Measurements from ENCODE around the gene OASL. TPM values are rescaled to one million over a fixed set of nuclear protein-coding genes. Genes with fewer than 3 reads are reported as not detected.

Gene OASL
- total RNA-seq, 4 donors from 2014 or later, result 0.26 to 0.75 (median 0.46) TPM

DNA sequence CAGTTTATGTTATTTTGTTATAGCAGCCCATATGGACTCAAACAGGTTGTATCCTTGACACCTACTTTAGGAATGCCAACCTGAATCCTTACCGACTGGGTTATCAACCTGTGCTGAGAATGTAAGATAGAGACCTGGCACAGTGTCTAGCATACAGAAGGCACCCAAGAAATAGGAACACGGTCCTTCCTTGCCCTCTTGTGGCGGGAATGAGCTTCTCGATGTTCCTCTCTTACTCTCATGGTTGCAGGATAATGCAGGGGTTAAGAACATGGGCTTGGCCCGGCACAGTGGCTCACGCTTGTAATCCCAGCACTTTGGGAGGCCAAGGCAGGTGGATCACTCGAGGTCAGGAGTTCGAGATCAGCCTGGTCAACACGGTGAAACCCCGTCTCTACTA lies 29.3 kb downstream of the OASL start:
- Histone ChIP-seq H3K4me3 (no peak overlapping the region), H3K27me3 (no peaks in the 10 kb centered on the region), H3K9me3 (no peaks in the 10 kb centered on the region), H3K36me3 (peaks cover 14 to 83% (median 74%) of the 10 kb centered on the region in 4 donors), H3K27ac (replicated peaks in 1 of 4) (no peak overlapping the region), H3K4me1 (peaks cover 0 to under 1% (median 0%) of the 10 kb centered on the region in 4 donors)
- no peak for TF ChIP-seq POLR2A (IDR thresholded peaks at IDR 0.05; ENCODE audit: low read depth)
- TF ChIP-seq, protein P1, sequence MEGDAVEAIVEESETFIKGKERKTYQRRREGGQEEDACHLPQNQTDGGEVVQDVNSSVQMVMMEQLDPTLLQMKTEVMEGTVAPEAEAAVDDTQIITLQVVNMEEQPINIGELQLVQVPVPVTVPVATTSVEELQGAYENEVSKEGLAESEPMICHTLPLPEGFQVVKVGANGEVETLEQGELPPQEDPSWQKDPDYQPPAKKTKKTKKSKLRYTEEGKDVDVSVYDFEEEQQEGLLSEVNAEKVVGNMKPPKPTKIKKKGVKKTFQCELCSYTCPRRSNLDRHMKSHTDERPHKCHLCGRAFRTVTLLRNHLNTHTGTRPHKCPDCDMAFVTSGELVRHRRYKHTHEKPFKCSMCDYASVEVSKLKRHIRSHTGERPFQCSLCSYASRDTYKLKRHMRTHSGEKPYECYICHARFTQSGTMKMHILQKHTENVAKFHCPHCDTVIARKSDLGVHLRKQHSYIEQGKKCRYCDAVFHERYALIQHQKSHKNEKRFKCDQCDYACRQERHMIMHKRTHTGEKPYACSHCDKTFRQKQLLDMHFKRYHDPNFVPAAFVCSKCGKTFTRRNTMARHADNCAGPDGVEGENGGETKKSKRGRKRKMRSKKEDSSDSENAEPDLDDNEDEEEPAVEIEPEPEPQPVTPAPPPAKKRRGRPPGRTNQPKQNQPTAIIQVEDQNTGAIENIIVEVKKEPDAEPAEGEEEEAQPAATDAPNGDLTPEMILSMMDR (IDR thresholded peaks at IDR 0.05), result peak in 2 of 3 experiments; percentile 5 to 19
- intact Hi-C loops (cut with DNase I), result no loop called here
- 65% methylated on average over 10 of the region's 10 CpGs for WGBS
- no peak for DNase-seq (ENCODE audit: extremely low spot score)

DNA sequence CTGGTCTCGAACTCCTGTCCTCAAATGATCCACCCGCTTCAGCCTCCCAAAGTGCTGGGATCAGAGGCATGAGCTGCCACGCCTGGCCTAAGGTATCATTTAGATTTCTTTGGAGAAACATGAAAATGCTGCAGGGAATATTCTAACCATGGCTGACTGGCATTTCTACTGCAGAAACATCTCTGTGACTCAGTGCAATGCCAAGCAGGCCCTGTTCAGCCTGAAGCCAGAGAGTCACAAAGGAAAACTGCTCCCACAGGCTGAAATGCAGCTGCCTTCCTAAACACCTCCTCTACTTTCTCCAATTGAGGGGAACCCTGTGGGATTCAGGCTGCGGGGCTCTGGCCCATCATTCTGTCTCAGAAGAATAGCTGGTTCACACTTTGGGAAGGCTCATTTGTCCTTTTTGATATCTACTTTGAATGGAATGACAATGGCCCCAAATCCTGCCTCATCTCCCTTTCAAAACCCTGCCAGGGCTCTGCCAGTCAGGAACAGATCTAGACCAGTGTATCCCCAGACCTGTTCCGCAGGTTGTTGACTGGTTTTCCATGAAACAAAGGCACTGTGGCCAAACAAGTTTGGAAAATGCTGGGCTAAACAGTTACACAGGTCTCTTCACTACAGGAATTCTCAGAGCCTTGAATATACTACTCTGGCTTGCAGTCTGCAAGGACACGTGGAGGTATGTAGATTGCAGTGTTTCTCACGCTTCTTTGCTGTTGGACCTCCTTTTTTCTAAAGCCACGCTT lies 30.5 kb downstream of the OASL start:
- TF ChIP-seq POLR2A (IDR thresholded peaks at IDR 0.05; ENCODE audit: low read depth), result no peak
- Histone ChIP-seq H3K27me3 (no peaks in the 10 kb centered on the region), H3K9me3 (no peaks in the 10 kb centered on the region), H3K4me1 (no peaks in the 10 kb centered on the region), H3K36me3 (peaks cover 20 to 94% (median 86%) of the 10 kb centered on the region in 4 donors), H3K4me3 (no peak overlapping the region), H3K27ac (replicated peaks in 1 of 4) (no peak overlapping the region)
- intact Hi-C loops (cut with DNase I), result no loop called here
- WGBS, result 93% methylated on average over 8 of the region's 8 CpGs
- no peak for DNase-seq (ENCODE audit: extremely low spot score)

DNA sequence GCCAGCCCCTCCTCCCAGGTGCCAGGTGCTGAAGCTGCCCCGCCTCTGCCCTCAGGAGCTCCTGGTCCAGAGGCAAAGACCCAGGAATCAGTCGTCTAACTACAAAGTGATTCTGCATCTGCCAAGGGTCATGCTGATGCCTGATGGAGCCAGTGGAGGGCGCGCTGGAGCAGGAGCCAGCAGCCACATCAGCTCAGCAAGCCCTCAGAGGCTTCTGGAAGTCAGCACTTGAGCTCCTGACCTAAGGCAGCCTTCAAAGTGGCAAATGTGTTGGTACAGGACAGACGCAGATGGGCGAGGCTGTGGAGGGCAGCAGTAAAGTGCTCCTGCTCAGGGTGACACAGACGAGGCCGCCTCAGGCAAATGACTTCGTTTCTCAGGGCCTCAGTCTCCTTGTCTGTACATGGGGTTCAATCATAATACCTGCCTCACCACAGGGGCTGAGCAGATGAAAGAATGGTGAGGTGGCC lies 33.7 kb downstream of the OASL start:
- Histone ChIP-seq H3K27ac (replicated peaks in 1 of 4) (no peak overlapping the region), H3K27me3 (no peaks in the 10 kb centered on the region), H3K4me1 (no peaks in the 10 kb centered on the region), H3K9me3 (no peaks in the 10 kb centered on the region), H3K36me3 (peaks cover 22 to 98% (median 89%) of the 10 kb centered on the region in 4 donors), H3K4me3 (no peak overlapping the region)
- TF ChIP-seq, protein P1 (IDR thresholded peaks at IDR 0.05), result peak in 2 of 3 experiments; percentile 12 to 34
- no peak for TF ChIP-seq POLR2AphosphoS5 (IDR thresholded peaks at IDR 0.05)
- WGBS, result 66% methylated on average over 9 of the region's 9 CpGs
- intact Hi-C loops (cut with DNase I), result no loop called here
- no peak for DNase-seq (ENCODE audit: extremely low spot score)

DNA sequence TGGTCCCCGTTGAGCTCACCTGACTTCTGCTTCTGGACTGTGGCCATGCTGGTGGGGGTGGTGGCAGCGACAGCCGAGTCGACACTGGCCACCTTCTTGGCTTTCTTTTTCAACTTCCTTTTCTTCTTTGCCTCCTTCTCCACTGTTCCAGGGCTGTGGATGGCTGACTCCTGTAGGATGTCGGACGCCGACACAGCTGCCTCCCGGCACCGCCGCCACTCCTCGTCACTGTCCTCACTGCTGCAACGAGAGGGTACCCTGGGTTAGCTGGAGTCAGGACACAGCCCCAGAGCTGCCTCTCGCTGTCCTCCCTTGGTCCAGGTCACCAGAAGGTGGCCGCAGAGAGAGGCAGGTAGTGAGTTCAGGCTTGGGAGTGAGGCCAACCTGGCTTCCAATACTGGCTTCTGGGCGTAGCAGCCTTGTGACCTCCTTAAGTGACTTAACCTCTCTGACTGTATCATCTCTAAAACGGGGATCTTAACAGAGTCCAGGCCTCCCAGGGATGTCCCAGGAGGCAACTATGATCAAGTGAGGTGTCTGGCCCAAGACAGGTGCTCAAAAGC lies 34.7 kb downstream of the OASL start:
- Histone ChIP-seq H3K27me3 (peaks cover 0 to 3% (median 0%) of the 10 kb centered on the region in 4 donors), H3K36me3 (peaks cover 13 to 88% (median 78%) of the 10 kb centered on the region in 4 donors), H3K27ac (replicated peaks in 1 of 4) (no peak overlapping the region), H3K4me1 (peaks cover 0 to 4% (median 0%) of the 10 kb centered on the region in 4 donors), H3K4me3 (no peak overlapping the region), H3K9me3 (no peaks in the 10 kb centered on the region)
- no peak for DNase-seq (ENCODE audit: extremely low spot score)
- TF ChIP-seq POLR2A (IDR thresholded peaks at IDR 0.05; ENCODE audit: low read depth), result no peak
- TF ChIP-seq, protein P1 (IDR thresholded peaks at IDR 0.05), result no peak
- TF ChIP-seq POLR2AphosphoS5 (IDR thresholded peaks at IDR 0.05), result no peak
- no peak for TF ChIP-seq EP300 (IDR thresholded peaks at IDR 0.05)
- 91% methylated on average over 13 of the region's 16 CpGs for WGBS
- intact Hi-C loops (cut with DNase I), result no loop called here

DNA sequence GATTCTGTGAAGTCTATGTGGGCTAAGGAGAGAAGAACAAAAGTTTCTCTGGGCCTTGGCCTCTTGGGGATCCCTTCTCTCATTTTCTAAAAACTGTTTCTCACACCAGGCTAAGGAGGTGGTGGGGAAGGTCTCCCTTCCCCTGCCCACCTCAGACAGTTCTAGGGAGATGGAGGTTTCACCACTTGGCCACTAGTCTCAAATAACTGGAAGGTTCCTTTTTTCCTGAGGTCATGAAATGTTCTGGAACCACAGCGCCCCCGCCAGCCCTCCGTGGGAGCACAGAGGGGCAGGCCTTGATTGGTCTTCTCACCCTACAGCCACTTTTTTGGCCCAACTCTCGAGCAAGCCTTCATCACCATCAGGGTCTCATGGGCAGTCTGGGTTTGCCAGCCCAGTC lies 35.4 kb downstream of the OASL start:
- peaks cover 11 to 81% (median 71%) of the 10 kb centered on the region in 4 donors for H3K36me3 ChIP-seq
- no peak overlapping the region for H3K4me3 ChIP-seq
- H3K27ac ChIP-seq (replicated peaks in 1 of 4), result no peak overlapping the region
- WGBS, result 65% methylated on average over 2 of the region's 4 CpGs
- TF ChIP-seq, protein P1 (IDR thresholded peaks at IDR 0.05), result no peak
- TF ChIP-seq POLR2AphosphoS5 (IDR thresholded peaks at IDR 0.05) (no peak), POLR2A (IDR thresholded peaks at IDR 0.05; ENCODE audit: low read depth) (no peak), EP300 (IDR thresholded peaks at IDR 0.05) (no peak)
- peaks cover 0 to 7% (median 0%) of the 10 kb centered on the region in 4 donors for H3K4me1 ChIP-seq
- DNase-seq (ENCODE audit: extremely low spot score), result no peak
- intact Hi-C loops (cut with DNase I), result no loop called here
- no peaks in the 10 kb centered on the region for H3K9me3 ChIP-seq
- peaks cover 0 to 10% (median 2%) of the 10 kb centered on the region in 4 donors for H3K27me3 ChIP-seq
